ENCODE data around the gene HOXA10. TPM values are rescaled to one million over a fixed set of nuclear protein-coding genes. Genes with fewer than 3 reads are reported as not detected.

The HOXA10 gene
- total and polyA plus RNA-seq, 4 donors = 0.03 to 0.70 (median 0.13) TPM

- peaks cover 0 to 2% (median under 1%) of the 10 kb centered on the region in 4 donors for H3K9me3 ChIP-seq (ENCODE audit: control insufficient read depth in 4 of 4, low read length in 3 of 4)
- no peaks in the 10 kb centered on the region for H3K36me3 ChIP-seq (ENCODE audit: control insufficient read depth in 4 of 4, insufficient read depth in 3 of 4, low read depth in 1 of 4, low read length in 3 of 4)
- no peak overlapping the region for H3K27ac ChIP-seq (ENCODE audit: low read depth in 1 of 2, low read length in 2 of 2)
- WGBS = 8% methylated on average over 10 of the region's 10 CpGs
- TF ChIP-seq YY1 (IDR thresholded peaks at IDR 0.05) (no peak), SP1 (IDR thresholded peaks at IDR 0.05) (no peak), CTCF (IDR thresholded peaks at IDR 0.05; ENCODE audit: low read depth, low read length, missing input control) (no peak), REST (IDR thresholded peaks at IDR 0.05) (no peak), EGR1 (IDR thresholded peaks at IDR 0.05; ENCODE audit: low read depth in 2 of 2) (no peak), NR2F2 (IDR thresholded peaks at IDR 0.05) (no peak)
- H3K4me3 ChIP-seq (ENCODE audit: low read depth in 1 of 3, low read length in 3 of 3) = no peak overlapping the region
- H3K4me1 ChIP-seq (ENCODE audit: control insufficient read depth in 4 of 4, insufficient read depth in 4 of 4, low read length in 3 of 4) = peaks cover 9 to 15% (median 12%) of the 10 kb centered on the region in 4 donors
- H3K27me3 ChIP-seq (ENCODE audit: control insufficient read depth in 4 of 4, insufficient read depth in 4 of 4, low read length in 3 of 4) = peaks cover 12 to 64% (median 32%) of the 10 kb centered on the region in 4 donors
- no peak overlapping the region for H3K9ac ChIP-seq (ENCODE audit: low read depth in 1 of 2, low read length in 2 of 2)
- no peak for DNase-seq (ENCODE audit: low spot score)
Measured at GRCh38 chr7:27172315-27172774, 1.8 kb downstream of the HOXA10 start.

GRCh38 chr7:27171637-27172314 is 2.3 kb downstream of the HOXA10 start:
- H3K27ac ChIP-seq (ENCODE audit: low read depth in 1 of 2, low read length in 2 of 2) = no peak overlapping the region
- H3K9me3 ChIP-seq (ENCODE audit: control insufficient read depth in 4 of 4, low read length in 3 of 4) = peaks cover 0 to 2% (median under 1%) of the 10 kb centered on the region in 4 donors
- DNase-seq (ENCODE audit: low spot score) = no peak
- peaks cover 9 to 15% (median 12%) of the 10 kb centered on the region in 4 donors for H3K4me1 ChIP-seq (ENCODE audit: control insufficient read depth in 4 of 4, insufficient read depth in 4 of 4, low read length in 3 of 4)
- 7% methylated on average over 30 of the region's 30 CpGs for WGBS
- peaks cover 8 to 61% (median 34%) of the 10 kb centered on the region in 4 donors for H3K27me3 ChIP-seq (ENCODE audit: control insufficient read depth in 4 of 4, insufficient read depth in 4 of 4, low read length in 3 of 4)
- TF ChIP-seq HNF4G (IDR thresholded peaks at IDR 0.05) (no peak), FOXA2 (IDR thresholded peaks at IDR 0.05) (no peak), EGR1 (IDR thresholded peaks at IDR 0.05; ENCODE audit: low read depth in 2 of 2) (no peak), FOXA1 (IDR thresholded peaks at IDR 0.05) (no peak), HNF4A (conservative IDR thresholded peaks at IDR 0.05) (no peak), YY1 (IDR thresholded peaks at IDR 0.05) (no peak)
- TF ChIP-seq, protein P1, sequence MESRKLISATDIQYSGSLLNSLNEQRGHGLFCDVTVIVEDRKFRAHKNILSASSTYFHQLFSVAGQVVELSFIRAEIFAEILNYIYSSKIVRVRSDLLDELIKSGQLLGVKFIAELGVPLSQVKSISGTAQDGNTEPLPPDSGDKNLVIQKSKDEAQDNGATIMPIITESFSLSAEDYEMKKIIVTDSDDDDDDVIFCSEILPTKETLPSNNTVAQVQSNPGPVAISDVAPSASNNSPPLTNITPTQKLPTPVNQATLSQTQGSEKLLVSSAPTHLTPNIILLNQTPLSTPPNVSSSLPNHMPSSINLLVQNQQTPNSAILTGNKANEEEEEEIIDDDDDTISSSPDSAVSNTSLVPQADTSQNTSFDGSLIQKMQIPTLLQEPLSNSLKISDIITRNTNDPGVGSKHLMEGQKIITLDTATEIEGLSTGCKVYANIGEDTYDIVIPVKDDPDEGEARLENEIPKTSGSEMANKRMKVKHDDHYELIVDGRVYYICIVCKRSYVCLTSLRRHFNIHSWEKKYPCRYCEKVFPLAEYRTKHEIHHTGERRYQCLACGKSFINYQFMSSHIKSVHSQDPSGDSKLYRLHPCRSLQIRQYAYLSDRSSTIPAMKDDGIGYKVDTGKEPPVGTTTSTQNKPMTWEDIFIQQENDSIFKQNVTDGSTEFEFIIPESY (IDR thresholded peaks at IDR 0.05) = no peak
- H3K36me3 ChIP-seq (ENCODE audit: control insufficient read depth in 4 of 4, insufficient read depth in 3 of 4, low read depth in 1 of 4, low read length in 3 of 4) = no peaks in the 10 kb centered on the region
- no peak overlapping the region for H3K9ac ChIP-seq (ENCODE audit: low read depth in 1 of 2, low read length in 2 of 2)
- H3K4me3 ChIP-seq (ENCODE audit: low read depth in 1 of 3, low read length in 3 of 3) = no peak overlapping the region
